K562 (cell line): ENCODE measurements around the gene HEBP1. TPM values are rescaled to one million over a fixed set of nuclear protein-coding genes. Genes with fewer than 3 reads are reported as not detected.

Experiments used
- BCLAF1 ChIP-seq, 2 experiments: fragments of 450-650 bp in 1 of 2; IDR thresholded peaks; 2 replicates each; pipeline ENCODE4 v1.6.1; 2011 to 2017; ENCODE audit warnings: low read depth in 2 of 2, antibody characterized with exemption in 1 of 2, borderline replicate concordance in 1 of 2, low read length in 1 of 2, mild to moderate bottlenecking in 1 of 2, mixed read lengths in 1 of 2; ENCODE audit not compliant: control insufficient read depth in 1 of 2
- BRD4 ChIP-seq: fragments of 200-600 bp; sonication (generic); IDR thresholded peaks from 2 replicates; pipeline ENCODE4 v1.6.1; 2017; ENCODE audit warnings: inconsistent platforms
- C11orf30 ChIP-seq: fragments of 450-650 bp; IDR thresholded peaks from 2 replicates; pipeline ENCODE4 v1.6.1; 2016; ENCODE audit warnings: low read depth, mild to moderate bottlenecking
- E2F5 ChIP-seq: sonication (generic); formaldehyde crosslinking; IDR thresholded peaks from 2 replicates; pipeline ENCODE4 v1.8.0; 2022; ENCODE audit warnings: mild to moderate bottlenecking, missing genetic modification reagents
- FOXO4 ChIP-seq: fragments of 450-650 bp; formaldehyde crosslinking; IDR thresholded peaks from 2 replicates; pipeline ENCODE4 v1.4.0; 2020; ENCODE audit warnings: mild to moderate bottlenecking, moderate library complexity
- HDAC2 ChIP-seq: fragments of 450-650 bp; IDR thresholded peaks from 2 replicates; pipeline ENCODE4 v1.6.1; 2016; ENCODE audit warnings: mild to moderate bottlenecking
- JUN ChIP-seq, 2 experiments: sonication (generic) in 1 of 2; formaldehyde crosslinking in 1 of 2; IDR thresholded peaks; 2 replicates each; pipeline versions ENCODE4 v1.6.1 to v1.8.0; 2012 to 2022; ENCODE audit warnings: borderline replicate concordance in 2 of 2, mild to moderate bottlenecking in 2 of 2, improper control_type of control experiment in 1 of 2, low read depth in 1 of 2, low read length in 1 of 2, missing genetic modification reagents in 1 of 2
- LEF1 ChIP-seq: fragments of 450-650 bp; IDR thresholded peaks from 2 replicates; pipeline ENCODE4 v1.6.1; 2016; ENCODE audit warnings: mild to moderate bottlenecking
- NFIX ChIP-seq: fragments of 250-450 bp; sonication (Bioruptor Pico); IDR thresholded peaks from 2 replicates; pipeline ENCODE4 v1.4.0; 2020; ENCODE audit warnings: low read depth, mild to moderate bottlenecking, moderate library complexity
- NR4A1 ChIP-seq, 2 experiments: fragments of 250-450 bp in 1 of 2; fragments of 450-650 bp in 1 of 2; sonication (Bioruptor Pico) in 1 of 2; IDR thresholded peaks; 2 replicates each; pipeline versions ENCODE4 v1.4.0 to v1.6.1; 2016 to 2020; ENCODE audit warnings: mild to moderate bottlenecking in 2 of 2, missing compliant biosample characterization in 1 of 2, missing genetic modification characterization in 1 of 2, moderate library complexity in 1 of 2
- POLR2AphosphoS5 ChIP-seq: IDR thresholded peaks from 2 replicates; pipeline ENCODE4 v1.6.1; 2011; ENCODE audit warnings: mild to moderate bottlenecking, low read depth, low read length, moderate library complexity; ENCODE audit not compliant: control insufficient read depth, insufficient read depth
- POU5F1 ChIP-seq: fragments of 150-350 bp; IDR thresholded peaks from 2 replicates; pipeline ENCODE4 v1.6.1; 2014; ENCODE audit warnings: borderline replicate concordance, low read length, low read depth, mild to moderate bottlenecking; ENCODE audit not compliant: partially characterized antibody
- STAT6 ChIP-seq: sonication (generic); formaldehyde crosslinking; IDR thresholded peaks from 2 replicates; pipeline ENCODE4 v1.8.1; 2023; ENCODE audit warnings: mild to moderate bottlenecking, missing genetic modification reagents
- TRIM25 ChIP-seq: fragments of 450-650 bp; IDR thresholded peaks from 2 replicates; pipeline ENCODE4 v1.7.0; 2016; ENCODE audit warnings: borderline replicate concordance
- ZNF174 ChIP-seq: fragments of 250-450 bp; sonication (Bioruptor Pico); IDR thresholded peaks from 2 replicates; pipeline ENCODE4 v1.4.0; 2020; ENCODE audit warnings: mild to moderate bottlenecking
- polyA plus RNA-seq, 8 experiments: library from polyadenylated mRNA; depleted of rRNA in 4 of 8; stranded (reverse) in 5 of 8; unstranded in 3 of 8; fragments of >200 nt; fragmentation: Nextera tagmentation in 2 of 8; fragmentation: Illumina TruSeq in 1 of 8; extraction: Ambion mirVana in 2 of 8; extraction: Trizol in 1 of 8; gene quantifications; 2 replicates each; pipeline versions ENCODE4 v1.2.1 to v1.2.3, GENCODE V29; 2011 to 2014; ENCODE audit warnings: inconsistent platforms in 1 of 8, missing spikeins in 1 of 8
- total RNA-seq, 7 experiments: library from RNA; depleted of rRNA in 6 of 7; stranded (reverse); fragments of >200 nt in 6 of 7; fragmentation: Illumina TruSeq in 2 of 7; extraction: Trizol in 2 of 7; gene quantifications; 2 replicates each; pipeline versions ENCODE4 v1.2.1 to v1.2.3, GENCODE V29; 2011 to 2021; ENCODE audit warnings: low replicate concordance in 1 of 7

Gene HEBP1
- total and polyA plus RNA-seq, 9 of the 15 experiments (the other 6 are each of a cell fraction or from before 2014, with no cell fraction given): 1.1 to 10.1 (median 2.4) TPM

GRCh38 chr12:12927211-12928079 lies 72.6 kb downstream of the HEBP1 start (continued):
- no peak for TF ChIP-seq JUN (IDR thresholded peaks at IDR 0.05; ENCODE audit: borderline replicate concordance, low read depth, low read length)
- TF ChIP-seq JUN (CRISPR knock-in tag; IDR thresholded peaks at IDR 0.05; ENCODE audit: borderline replicate concordance): no peak
- TF ChIP-seq BRD4: no peak
- peak; percentile 45; the same call in 1 of the 2 replicates for TF ChIP-seq POLR2AphosphoS5
- peak; percentile 68; the same call in 1 of the 2 replicates for TF ChIP-seq LEF1
- no peak for TF ChIP-seq NFIX (CRISPR knock-in tag)
- no peak for TF ChIP-seq POU5F1
- no peak for TF ChIP-seq TRIM25
- 0 out of 2 replicates have a peak, but pooled peaks have one; percentile 51 for TF ChIP-seq HDAC2
- no peak for TF ChIP-seq ZNF174
- no peak for TF ChIP-seq NR4A1 (CRISPR knock-in tag; IDR thresholded peaks at IDR 0.05)
- no peak for TF ChIP-seq NR4A1 (tag; IDR thresholded peaks at IDR 0.05)
- TF ChIP-seq STAT6 (CRISPR knock-in tag): no peak
- no peak for TF ChIP-seq BCLAF1 (IDR thresholded peaks at IDR 0.05; ENCODE audit: borderline replicate concordance in 1 of 2, control insufficient read depth in 1 of 2, low read depth in 2 of 2, low read length in 1 of 2)
- TF ChIP-seq FOXO4 (CRISPR knock-in tag): no peak
- no peak for TF ChIP-seq C11orf30
- TF ChIP-seq E2F5 (CRISPR knock-in tag): no peak
